GM18507 (cell line): Measurements from ENCODE around the gene KLHL5.
A peak's percentile ranks its signal among the peaks of the same experiment; 100 is the strongest.

Experiments
- DNase-seq: peaks from one replicate; pipeline ENCODE4 v3.0.0; 2011; ENCODE audit warnings: low read depth; ENCODE audit not compliant: insufficient read length; ENCODE audit errors: extremely low spot score
- FAIRE-seq: peaks from 2 replicates; lab custom pipeline; 2011; peaks lifted over from hg19 to GRCh38; lab: Jason Lieb, UNC

Gene KLHL5

GRCh38 chr4:39043058-39043860 is 18.8 kb upstream of the KLHL5 start:
- peak; percentile 60 for FAIRE-seq
- DNase-seq: no peak

- no peak for DNase-seq
- FAIRE-seq: peak; percentile 39
Observed at GRCh38 chr4:39043861-39044363, 18.1 kb upstream of the KLHL5 start.

GRCh38 chr4:39044364-39044955 is 17.6 kb upstream of the KLHL5 start:
- FAIRE-seq (peak; percentile 91), DNase-seq (peak; percentile 82)

- DNase-seq (no peak), FAIRE-seq (peak; percentile 5)
Observed at GRCh38 chr4:39044956-39045826, 16.8 kb upstream of the KLHL5 start.

- FAIRE-seq: peak; percentile 69
Observed at GRCh38 chr4:39045827-39046221, 16.2 kb upstream of the KLHL5 start.

GRCh38 chr4:39046249-39046648 is 15.8 kb upstream of the KLHL5 start:
- DNase-seq (no peak), FAIRE-seq (no peak)

More at GRCh38 chr4:39045827-39046221, 16.2 kb upstream of the KLHL5 start:
- DNase-seq: no peak

GRCh38 chr4:39047681-39048080 is 14.4 kb upstream of the KLHL5 start:
- DNase-seq (no peak), FAIRE-seq (no peak)

GRCh38 chr4:39048311-39048710 is 13.7 kb upstream of the KLHL5 start:
- FAIRE-seq (peak; percentile 39), DNase-seq (no peak)

GRCh38 chr4:39050590-39050989 is 11.4 kb upstream of the KLHL5 start:
- no peak for FAIRE-seq
- DNase-seq: no peak

- FAIRE-seq: no peak
Observed at GRCh38 chr4:39051492-39051891, 10.5 kb upstream of the KLHL5 start.

GRCh38 chr4:39053983-39054382 is 8.0 kb upstream of the KLHL5 start:
- DNase-seq: no peak
- no peak for FAIRE-seq

More at GRCh38 chr4:39051492-39051891, 10.5 kb upstream of the KLHL5 start:
- no peak for DNase-seq

- FAIRE-seq (no peak), DNase-seq (no peak)
Observed at GRCh38 chr4:39054497-39054896, 7.5 kb upstream of the KLHL5 start.

- FAIRE-seq (no peak), DNase-seq (no peak)
Observed at GRCh38 chr4:39056023-39056422, 6.0 kb upstream of the KLHL5 start.

- DNase-seq (no peak), FAIRE-seq (no peak)
Observed at GRCh38 chr4:39061457-39061856, 575 bp upstream of the KLHL5 start.

- no peak for FAIRE-seq
- DNase-seq: no peak
Observed at GRCh38 chr4:39062770-39063097, 702 bp downstream of the KLHL5 start.

- DNase-seq (no peak), FAIRE-seq (peak; percentile 67)
Observed at GRCh38 chr4:39063430-39063829, 1.4 kb downstream of the KLHL5 start.

- DNase-seq (no peak), FAIRE-seq (no peak)
Observed at GRCh38 chr4:39066371-39066770, 4.3 kb downstream of the KLHL5 start.

- DNase-seq (no peak), FAIRE-seq (peak; percentile 9)
Observed at GRCh38 chr4:39067031-39067430, 5.0 kb downstream of the KLHL5 start.

- DNase-seq (no peak), FAIRE-seq (no peak)
Observed at GRCh38 chr4:39067451-39067850, 5.4 kb downstream of the KLHL5 start.

GRCh38 chr4:39068907-39069306 is 6.9 kb downstream of the KLHL5 start:
- FAIRE-seq (no peak), DNase-seq (no peak)
